Endothelial cell of umbilical vein (primary cell): ENCODE results near the gene SSPN. TPM values are rescaled to one million over a fixed set of nuclear protein-coding genes. Genes with fewer than 3 reads are reported as not detected.

Source experiments
- BruUV-seq: library from RNA; stranded (reverse); fragments of 400-500 nt; replicated peaks from 2 replicates; lab custom pipeline; 2021; lab: Mats Ljungman, UMichigan
- CTCF ChIA-PET: fragments of 300-600, 350-600 bp; sonication (Branson Sonifier 250); formaldehyde crosslinking; loops from one replicate; lab custom pipeline; 2021; ENCODE audit warnings: antibody characterized with exemption, inconsistent platforms; lab: Charles Lee
- POLR2A ChIA-PET: fragments of 300-600, 350-600 bp; sonication (Branson Sonifier 250); formaldehyde crosslinking; loops from one replicate; lab custom pipeline; 2021; ENCODE audit warnings: antibody characterized with exemption, inconsistent platforms; lab: Charles Lee
- DNase-seq: peaks from one replicate; pipeline ENCODE4 v3.0.0-alpha.2; 2011; ENCODE audit warnings: low read depth, low spot score
- FAIRE-seq: peaks from 2 replicates; lab custom pipeline; 2011; peaks lifted over from hg19 to GRCh38; lab: Jason Lieb, UNC
- H2AFZ ChIP-seq: 2 replicates; pipeline ENCODE4 v1.6.0; 2012; ENCODE audit warnings: low read depth, low read length, control low read depth, inconsistent platforms
- H3K27ac ChIP-seq: 2 replicates; pipeline ENCODE4 v1.5.1; 2011; ENCODE audit warnings: low read depth, mild to moderate bottlenecking, control low read depth, low read length, moderate library complexity; ENCODE audit not compliant: insufficient read depth
- H3K27me3 ChIP-seq, 2 experiments: 2 replicates each; pipeline versions ENCODE4 v1.6.0 to v1.6.1; 2011; ENCODE audit warnings: low read length in 2 of 2, mixed read lengths in 1 of 2; ENCODE audit not compliant: control insufficient read depth in 2 of 2, insufficient read depth in 2 of 2
- H3K36me3 ChIP-seq, 2 experiments: 2 replicates in 1 of 2; 3 replicates in 1 of 2; pipeline ENCODE4 v1.5.1; 2011; ENCODE audit warnings: low read length in 2 of 2, mild to moderate bottlenecking in 1 of 2, moderate library complexity in 1 of 2; ENCODE audit not compliant: control insufficient read depth in 2 of 2, insufficient read depth in 2 of 2; ENCODE audit errors: extremely low read depth in 1 of 2
- H3K4me1 ChIP-seq: 3 replicates; pipeline ENCODE4 v1.5.1; 2011; ENCODE audit warnings: mild to moderate bottlenecking, low read length; ENCODE audit not compliant: control insufficient read depth, insufficient read depth; ENCODE audit errors: extremely low read depth
- H3K4me2 ChIP-seq: 2 replicates; pipeline ENCODE4 v1.6.1; 2011; ENCODE audit warnings: low read length, control low read depth, mixed read lengths; ENCODE audit not compliant: insufficient read depth
- H3K4me3 ChIP-seq, 3 experiments: fragments of 200-600 bp in 1 of 3; sonication (generic), shearing (Covaris generic) in 1 of 3; replicated peaks in 1 of 3; 2 replicates each; pipeline ENCODE4 v1.5.1; 2011 to 2016; ENCODE audit warnings: control low read depth in 3 of 3, low read length in 3 of 3, mild to moderate bottlenecking in 2 of 3, inconsistent platforms in 1 of 3, low read depth in 1 of 3, moderate library complexity in 1 of 3; ENCODE audit not compliant: insufficient read depth in 1 of 3
- H3K79me2 ChIP-seq: 2 replicates; pipeline ENCODE4 v1.6.0; 2012; ENCODE audit warnings: low read length, inconsistent platforms; ENCODE audit not compliant: control insufficient read depth, insufficient read depth
- H3K9ac ChIP-seq: replicated peaks from 2 replicates; pipeline ENCODE3; 2011; ENCODE audit warnings: low read length, control low read depth; ENCODE audit not compliant: insufficient read depth; ENCODE audit errors: extremely low read depth
- H3K9me1 ChIP-seq: replicated peaks from 3 replicates; pipeline ENCODE4 v1.6.0; 2011; ENCODE audit warnings: mild to moderate bottlenecking, low read length; ENCODE audit not compliant: control insufficient read depth, insufficient read depth; ENCODE audit errors: extremely low read depth
- H3K9me3 ChIP-seq: replicated peaks from 2 replicates; pipeline ENCODE4 v1.5.1; 2012; ENCODE audit warnings: low read length, inconsistent platforms; ENCODE audit not compliant: control insufficient read depth, insufficient read depth
- H4K20me1 ChIP-seq: replicated peaks from 2 replicates; pipeline ENCODE3; 2011; ENCODE audit warnings: mild to moderate bottlenecking, low read length; ENCODE audit not compliant: control insufficient read depth, insufficient read depth; ENCODE audit errors: extremely low read depth
- CTCF ChIP-seq, 2 donors: IDR thresholded peaks; 1 replicate in 1 of 2; 2 replicates in 1 of 2; pipeline ENCODE4 v1.5.1; 2011; ENCODE audit warnings: low read length in 2 of 2, mild to moderate bottlenecking in 2 of 2, moderate library complexity in 2 of 2, control low read depth in 1 of 2, inconsistent platforms in 1 of 2, low read depth in 1 of 2; ENCODE audit not compliant: insufficient read depth in 1 of 2; ENCODE audit errors: extremely low read depth in 1 of 2
- EZH2 ChIP-seq: IDR thresholded peaks from 2 replicates; pipeline ENCODE4 v1.6.1; 2012; ENCODE audit warnings: borderline replicate concordance, low read depth, mild to moderate bottlenecking, moderate library complexity, low read length, inconsistent platforms; ENCODE audit not compliant: severe bottlenecking
- FOS ChIP-seq: IDR thresholded peaks from 2 replicates; pipeline ENCODE4 v1.6.1; 2011; ENCODE audit warnings: mild to moderate bottlenecking, low read length, moderate library complexity, borderline replicate concordance; ENCODE audit not compliant: insufficient read depth
- GATA2 ChIP-seq: IDR thresholded peaks from 2 replicates; pipeline ENCODE4 v1.7.0; 2011; ENCODE audit warnings: low read depth, mild to moderate bottlenecking, moderate library complexity, mixed read lengths, low read length; ENCODE audit not compliant: insufficient read length, insufficient read depth
- JUN ChIP-seq: IDR thresholded peaks from 2 replicates; pipeline ENCODE4 v1.6.1; 2011; ENCODE audit warnings: borderline replicate concordance, low read depth; ENCODE audit not compliant: insufficient read length, insufficient read depth
- MAX ChIP-seq: IDR thresholded peaks from 2 replicates; pipeline ENCODE4 v1.6.1; 2011; ENCODE audit not compliant: insufficient read depth, insufficient read length
- MYC ChIP-seq: IDR thresholded peaks from one replicate; pipeline ENCODE4 v1.6.1; 2011; ENCODE audit warnings: mild to moderate bottlenecking, low read depth, low read length
- POLR2A ChIP-seq: IDR thresholded peaks from 2 replicates; pipeline ENCODE4 v1.6.1; 2012; ENCODE audit warnings: low read depth, mild to moderate bottlenecking, control low read depth, low read length
- POLR2AphosphoS5 ChIP-seq: IDR thresholded peaks from 2 replicates; pipeline ENCODE4 v1.6.1; 2012; ENCODE audit warnings: low read depth, mild to moderate bottlenecking, control low read depth, low read length, moderate library complexity; ENCODE audit not compliant: insufficient read depth
- dilution Hi-C: fragments of 300-500 bp; cut with MboI; formaldehyde crosslinking; loops from one replicate; pipeline ENCODE4 v1.15.0; 2019; ENCODE audit warnings: low sequenced_read_pairs; ENCODE audit not compliant: extremely low pct_ligation_motif_present
- intact Hi-C: fragments of 100-400 bp; cut with micrococcal nuclease; formaldehyde crosslinking; loops from one replicate; pipeline ENCODE4 v1.10.0; 2022
- polyA plus RNA-seq, 4 experiments: library from polyadenylated mRNA; depleted of rRNA in 3 of 4; stranded (reverse) in 3 of 4; unstranded in 1 of 4; fragments of >200 nt; gene quantifications; 2 replicates each; pipeline versions ENCODE4 v1.2.1 to v1.2.3, GENCODE V29; 2011 to 2012; ENCODE audit warnings: missing spikeins in 1 of 4
- total RNA-seq: library from RNA; stranded (reverse); gene quantifications from 2 replicates; pipeline ENCODE4 v1.2.3, GENCODE V29; 2021

The SSPN gene
- total and polyA plus RNA-seq, 2 donors (not counting 3 experiments of a cell fraction or from before 2014, with no cell fraction given): 1.3 to 2.1 TPM

GRCh38 chr12:26287671-26288381, 92.5 kb downstream of the SSPN start:
- H4K20me1 ChIP-seq: no peaks in the 10 kb centered on the region
- CTCF ChIA-PET: interaction anchor here (1.3 kb wide), 2 partner anchors 10 to 17 kb away, joined by 3 read pairs; no protein-coding TSS in a partner anchor
- no peak overlapping the region for H3K9ac ChIP-seq
- no peaks in the 10 kb centered on the region for H3K9me1 ChIP-seq
- FAIRE-seq (no peak), DNase-seq (no peak)
- dilution Hi-C loops: no loop called here
- no peak overlapping the region for H3K4me2 ChIP-seq
- H3K9me3 ChIP-seq: no peaks in the 10 kb centered on the region
- POLR2A ChIA-PET: interaction anchor here (1.0 kb wide), 1 partner anchor 9 kb away, joined by 3 read pairs; no protein-coding TSS in a partner anchor
- TF ChIP-seq MAX (no peak), FOS (no peak), MYC (no peak), EZH2 (no peak), GATA2 (no peak), CTCF (IDR thresholded peaks at IDR 0.05; ENCODE audit: extremely low read depth in 1 of 2, insufficient read depth in 1 of 2, low read depth in 1 of 2, low read length in 2 of 2) (no peak), POLR2A (no peak), JUN (no peak), POLR2AphosphoS5 (no peak)
- no peak overlapping the region for H2AFZ ChIP-seq
- H3K27ac ChIP-seq: no peak overlapping the region
- no peak overlapping the region for H3K4me3 ChIP-seq
- intact Hi-C loops: no loop called here
- H3K79me2 ChIP-seq: no peaks in the 10 kb centered on the region
- H3K36me3 ChIP-seq: no peaks in the 10 kb centered on the region
- H3K27me3 ChIP-seq: peaks cover 0 to 2% of the 10 kb centered on the region in 2 experiments
- H3K4me1 ChIP-seq: no peaks in the 10 kb centered on the region
- no TSS peak for BruUV-seq
